Sigmoid colon (tissue), 7 donors: Measurements from ENCODE around the gene PDE2A. TPM values are rescaled to one million over a fixed set of nuclear protein-coding genes. Genes with fewer than 3 reads are reported as not detected.

Experiments used
- DNase-seq: peaks from one replicate; pipeline ENCODE4 v3.0.0-alpha.2; 2019
- H3K27ac ChIP-seq, 4 donors: fragments of 200-600 bp; sonication (generic); one replicate each; pipeline ENCODE4 v1.5.1; 2016 to 2019; ENCODE audit warnings: mild to moderate bottlenecking in 1 of 4
- H3K27me3 ChIP-seq, 3 donors: fragments of 200-600 bp; sonication (generic); one replicate each; pipeline ENCODE4 v1.5.1; 2019; ENCODE audit warnings: mild to moderate bottlenecking in 1 of 3
- H3K36me3 ChIP-seq, 4 donors: fragments of 200-600 bp; sonication (generic); one replicate each; pipeline ENCODE4 v1.5.1; 2016 to 2019
- H3K4me1 ChIP-seq, 4 donors: fragments of 200-600 bp; sonication (generic); one replicate each; pipeline ENCODE4 v1.5.1; 2017 to 2019
- H3K4me3 ChIP-seq, 4 donors: fragments of 200-600 bp; sonication (generic); one replicate each; pipeline ENCODE4 v1.5.1; 2017 to 2019; ENCODE audit warnings: mild to moderate bottlenecking in 2 of 4, moderate library complexity in 1 of 4
- H3K9me3 ChIP-seq, 4 donors: fragments of 200-600 bp in 3 of 4; sonication (generic) in 3 of 4; one replicate each; pipeline versions ENCODE4 v1.5.1 to v1.6.1; 2013 to 2019
- CTCF ChIP-seq, 4 experiments: fragments of 450-650 bp in 3 of 4; fragments of 200-600 bp in 1 of 4; IDR thresholded peaks; one replicate each; pipeline ENCODE4 v1.5.1; 2016 to 2019; ENCODE audit warnings: antibody characterized with exemption in 4 of 4, mild to moderate bottlenecking in 3 of 4, moderate library complexity in 2 of 4
- EP300 ChIP-seq, 4 donors: sonication (generic); formaldehyde crosslinking; IDR thresholded peaks; one replicate each; pipeline ENCODE4 v1.6.1; 2017; ENCODE audit warnings: antibody characterized with exemption in 4 of 4
- POLR2A ChIP-seq, 2 donors: fragments of 450-650 bp; IDR thresholded peaks; one replicate each; pipeline ENCODE4 v1.6.1; 2016; ENCODE audit warnings: antibody characterized with exemption in 2 of 2, mild to moderate bottlenecking in 2 of 2, moderate library complexity in 2 of 2
- POLR2AphosphoS5 ChIP-seq, 4 donors: sonication (generic); formaldehyde crosslinking; IDR thresholded peaks; one replicate each; pipeline ENCODE4 v1.6.1; 2017; ENCODE audit warnings: antibody characterized with exemption in 4 of 4
- WGBS, 2 donors: extraction: QIAGEN DNeasy Blood & Tissue Kit; methylation state at CpG; one replicate each; pipeline ENCODE4 v1.1.7; 2013; 5-methylcytosine and 5-hydroxymethylcytosine counted together
- intact Hi-C: fragments of 100-400 bp; cut with DNase I; formaldehyde crosslinking; loops from one replicate; pipeline ENCODE4 v1.15.1; 2023
- polyA plus RNA-seq, 3 donors: library from polyadenylated mRNA; stranded (reverse); fragments of 200-250 nt; gene quantifications; one replicate each; pipeline ENCODE4 v1.2.3, GENCODE V29; 2013
- total RNA-seq, 4 donors: library from RNA; depleted of rRNA; stranded (reverse); fragments of >200 nt; gene quantifications; one replicate each; pipeline ENCODE4 v1.1.0, GENCODE V29; 2016
- donor health status: healthy with polysubstance abuse.
- donor health status: Bipolar disorder and iron deficiency.
- donor health status: healthy.

The PDE2A gene
- total and polyA plus RNA-seq, 7 donors, result 1.8 to 75.1 (median 48.9) TPM

- intact Hi-C loops, result no loop called here
- no peaks in the 10 kb centered on the region for H3K9me3 ChIP-seq
- TF ChIP-seq EP300 (IDR thresholded peaks at IDR 0.05), result no peak
- TF ChIP-seq POLR2A (IDR thresholded peaks at IDR 0.05), result no peak
- TF ChIP-seq CTCF (IDR thresholded peaks at IDR 0.05), result no peak
- TF ChIP-seq POLR2AphosphoS5 (IDR thresholded peaks at IDR 0.05), result no peak
- DNase-seq, result no peak
- H3K27me3 ChIP-seq, result peaks cover 22 to 72% (median 60%) of the 10 kb centered on the region in 3 donors
- H3K4me3 ChIP-seq, result no peak overlapping the region
- 74 to 78% methylated on average over 8 of the region's 8 CpGs for WGBS, 2 donors
- peaks cover 0 to 6% (median 2%) of the 10 kb centered on the region in 4 donors for H3K4me1 ChIP-seq
- no peak overlapping the region for H3K27ac ChIP-seq
- no peaks in the 10 kb centered on the region for H3K36me3 ChIP-seq
These were observed 4.3 kb upstream of the PDE2A start for GRCh38 chr11:72678524-72678923.

- WGBS, 2 donors, result 3 to 5% methylated on average over 30 of the region's 30 CpGs
- Histone ChIP-seq H3K27ac (no peak overlapping the region), H3K36me3 (no peaks in the 10 kb centered on the region), H3K4me1 (peaks cover 0 to 6% (median 2%) of the 10 kb centered on the region in 4 donors), H3K4me3 (no peak overlapping the region), H3K27me3 (peaks cover 22 to 88% (median 71%) of the 10 kb centered on the region in 3 donors), H3K9me3 (no peaks in the 10 kb centered on the region)
- intact Hi-C loops, result no loop called here
- DNase-seq, result no peak
- no peak for TF ChIP-seq POLR2AphosphoS5 (IDR thresholded peaks at IDR 0.05)
- no peak for TF ChIP-seq EP300 (IDR thresholded peaks at IDR 0.05)
- TF ChIP-seq CTCF (IDR thresholded peaks at IDR 0.05), result no peak
- TF ChIP-seq POLR2A (IDR thresholded peaks at IDR 0.05), result no peak
These were observed 2.7 kb upstream of the PDE2A start for GRCh38 chr11:72676861-72677341.

- no peak for DNase-seq
- Histone ChIP-seq H3K27ac (no peak overlapping the region), H3K4me3 (no peak overlapping the region), H3K27me3 (peaks cover 22 to 90% (median 81%) of the 10 kb centered on the region in 3 donors), H3K9me3 (no peaks in the 10 kb centered on the region), H3K36me3 (no peaks in the 10 kb centered on the region), H3K4me1 (peaks cover 0 to 6% (median 2%) of the 10 kb centered on the region in 4 donors)
- no peak for TF ChIP-seq CTCF (IDR thresholded peaks at IDR 0.05)
- TF ChIP-seq POLR2AphosphoS5 (IDR thresholded peaks at IDR 0.05), result no peak
- TF ChIP-seq POLR2A (IDR thresholded peaks at IDR 0.05), result no peak
- no peak for TF ChIP-seq EP300 (IDR thresholded peaks at IDR 0.05)
- intact Hi-C loops, result no loop called here
- WGBS, 2 donors, result 19 to 38% methylated on average over 2 of the region's 2 CpGs
These were observed 999 bp upstream of the PDE2A start for GRCh38 chr11:72675221-72675620.

- H3K4me3 ChIP-seq, result no peak overlapping the region
- WGBS, 2 donors, result 27 to 29% methylated on average over 12 of the region's 12 CpGs
- H3K27ac ChIP-seq, result no peak overlapping the region
- H3K36me3 ChIP-seq, result no peaks in the 10 kb centered on the region
- peaks cover 0 to 6% (median 2%) of the 10 kb centered on the region in 4 donors for H3K4me1 ChIP-seq
- no peak for TF ChIP-seq CTCF (IDR thresholded peaks at IDR 0.05)
- no peak for TF ChIP-seq POLR2A (IDR thresholded peaks at IDR 0.05)
- TF ChIP-seq EP300 (IDR thresholded peaks at IDR 0.05), result no peak
- no peak for TF ChIP-seq POLR2AphosphoS5 (IDR thresholded peaks at IDR 0.05)
- intact Hi-C loops, result no loop called here
- H3K27me3 ChIP-seq, result peaks cover 22 to 72% (median 69%) of the 10 kb centered on the region in 3 donors
- no peak for DNase-seq
- H3K9me3 ChIP-seq, result no peaks in the 10 kb centered on the region
These were observed 809 bp downstream of the PDE2A start for GRCh38 chr11:72673284-72673942.
